WTC11 (cell line): ENCODE measurements around the gene ADCY3. TPM values are rescaled to one million over a fixed set of nuclear protein-coding genes. Genes with fewer than 3 reads are reported as not detected.

Experiments
- ATAC-seq: fragments of 200-7000 bp; cut with Tn5 transposase; 2 replicates; pipeline ENCODE4 v1.10.0; 2021; ENCODE audit warnings: mild to moderate bottlenecking, moderate library complexity
- CTCF ChIA-PET: fragments of 300-600 bp; sonication (Branson Sonifier 250); formaldehyde crosslinking; loops from one replicate; lab custom pipeline; 2021; ENCODE audit warnings: antibody characterized with exemption; lab: Charles Lee
- POLR2A ChIA-PET: fragments of 350-600 bp; sonication (Branson Sonifier 250); formaldehyde crosslinking; loops from one replicate; lab custom pipeline; 2021; ENCODE audit warnings: antibody characterized with exemption; lab: Charles Lee
- DNase-seq: peaks from one replicate; pipeline ENCODE4 v3.0.0; 2021; ENCODE audit warnings: low spot score
- H3K27ac Mint-ChIP-seq: 2 replicates; pipeline ENCODE4 v1.8.0; 2021; ENCODE audit warnings: mixed read lengths
- H3K27me3 Mint-ChIP-seq: 2 replicates; pipeline ENCODE4 v1.8.0; 2021; ENCODE audit warnings: low read depth, mild to moderate bottlenecking, moderate library complexity, mixed read lengths
- H3K36me3 Mint-ChIP-seq: 2 replicates; pipeline ENCODE4 v1.8.0; 2021; ENCODE audit warnings: mixed read lengths
- H3K4me1 Mint-ChIP-seq: 2 replicates; pipeline ENCODE4 v1.8.0; 2022; ENCODE audit warnings: mixed read lengths
- H3K4me3 Mint-ChIP-seq: 2 replicates; pipeline ENCODE4 v1.8.0; 2021; ENCODE audit warnings: mild to moderate bottlenecking, moderate library complexity, mixed read lengths
- H3K9me3 Mint-ChIP-seq: 2 replicates; pipeline ENCODE4 v1.8.0; 2021; ENCODE audit warnings: mixed read lengths
- AR ChIP-seq: fragments of 250-450 bp; sonication (Bioruptor Pico); IDR thresholded peaks from 2 replicates; pipeline ENCODE4 v1.9.0; 2021; ENCODE audit warnings: mild to moderate bottlenecking
- ATF6 ChIP-seq: sonication (generic); formaldehyde crosslinking; IDR thresholded peaks from 2 replicates; pipeline ENCODE4 v1.8.1; 2023; ENCODE audit warnings: mild to moderate bottlenecking, missing genetic modification reagents
- CREB1 ChIP-seq: sonication (generic); formaldehyde crosslinking; IDR thresholded peaks from 2 replicates; pipeline ENCODE4 v1.8.0; 2023; ENCODE audit warnings: mild to moderate bottlenecking, missing genetic modification reagents
- CREM ChIP-seq: sonication (generic); formaldehyde crosslinking; IDR thresholded peaks from 2 replicates; pipeline ENCODE4 v1.8.1; 2022; ENCODE audit warnings: mild to moderate bottlenecking, missing genetic modification reagents, moderate library complexity
- CTCF ChIP-seq: fragments of 200-600 bp; IDR thresholded peaks from 2 replicates; pipeline ENCODE4 v1.8.0; 2022; ENCODE audit warnings: antibody characterized with exemption
- E2F1 ChIP-seq: sonication (generic); formaldehyde crosslinking; IDR thresholded peaks from 2 replicates; pipeline ENCODE4 v1.8.0; 2022; ENCODE audit warnings: mild to moderate bottlenecking, missing genetic modification reagents
- ELF4 ChIP-seq: sonication (generic); formaldehyde crosslinking; IDR thresholded peaks from 2 replicates; pipeline ENCODE4 v1.8.1; 2022; ENCODE audit warnings: low read depth, mild to moderate bottlenecking, moderate library complexity, missing genetic modification reagents
- EMX1 ChIP-seq: fragments of 250-450 bp; sonication (Bioruptor Pico); IDR thresholded peaks from 2 replicates; pipeline ENCODE4 v1.8.0; 2021; ENCODE audit warnings: mild to moderate bottlenecking
- ESRRA ChIP-seq: sonication (generic); formaldehyde crosslinking; IDR thresholded peaks from 2 replicates; pipeline ENCODE4 v1.8.1; 2022; ENCODE audit warnings: mild to moderate bottlenecking, missing genetic modification reagents, borderline replicate concordance
- ETV6 ChIP-seq: sonication (generic); formaldehyde crosslinking; IDR thresholded peaks from 2 replicates; pipeline ENCODE4 v1.8.1; 2022; ENCODE audit warnings: mild to moderate bottlenecking, missing genetic modification reagents
- FOXP1 ChIP-seq: sonication (generic); formaldehyde crosslinking; IDR thresholded peaks from 2 replicates; pipeline ENCODE4 v1.8.0; 2022; ENCODE audit warnings: missing genetic modification reagents, mild to moderate bottlenecking, moderate library complexity, borderline replicate concordance
- JAZF1 ChIP-seq: fragments of 250-450 bp; sonication (Bioruptor Pico); IDR thresholded peaks from 2 replicates; pipeline ENCODE4 v1.9.0; 2021; ENCODE audit warnings: moderate library complexity, mild to moderate bottlenecking, inconsistent platforms
- MAX ChIP-seq: sonication (generic); formaldehyde crosslinking; IDR thresholded peaks from 2 replicates; pipeline ENCODE4 v1.8.0; 2022; ENCODE audit warnings: mild to moderate bottlenecking, missing genetic modification reagents
- MYBL2 ChIP-seq: sonication (generic); formaldehyde crosslinking; IDR thresholded peaks from 2 replicates; pipeline ENCODE4 v1.8.1; 2023; ENCODE audit warnings: mild to moderate bottlenecking, moderate library complexity, missing genetic modification reagents
- NR1H2 ChIP-seq: sonication (generic); formaldehyde crosslinking; IDR thresholded peaks from 2 replicates; pipeline ENCODE4 v1.9.0; 2021; ENCODE audit warnings: mild to moderate bottlenecking, moderate library complexity, missing genetic modification reagents
- NR2C2 ChIP-seq: sonication (generic); formaldehyde crosslinking; IDR thresholded peaks from 2 replicates; pipeline ENCODE4 v1.8.0; 2022; ENCODE audit warnings: mild to moderate bottlenecking, missing genetic modification reagents
- OVOL2 ChIP-seq: fragments of 250-450 bp; sonication (Bioruptor Pico); IDR thresholded peaks from 2 replicates; pipeline ENCODE4 v1.9.0; 2021; ENCODE audit warnings: mild to moderate bottlenecking, borderline replicate concordance
- RORB ChIP-seq: fragments of 250-450 bp; sonication (Bioruptor Pico); IDR thresholded peaks from 2 replicates; pipeline ENCODE4 v1.9.0; 2021; ENCODE audit warnings: mild to moderate bottlenecking
- STAT6 ChIP-seq: sonication (generic); formaldehyde crosslinking; conservative IDR thresholded peaks from 2 replicates; pipeline ENCODE4 v1.8.1; 2023; ENCODE audit warnings: mild to moderate bottlenecking, low read depth, missing genetic modification reagents, moderate library complexity
- TCF7 ChIP-seq: sonication (generic); formaldehyde crosslinking; IDR thresholded peaks from 2 replicates; pipeline ENCODE4 v1.8.0; 2022; ENCODE audit warnings: mild to moderate bottlenecking, low read depth, missing genetic modification reagents, moderate library complexity
- USF1 ChIP-seq: sonication (generic); formaldehyde crosslinking; IDR thresholded peaks from 2 replicates; pipeline ENCODE4 v1.8.0; 2022; ENCODE audit warnings: mild to moderate bottlenecking, missing genetic modification reagents
- USF2 ChIP-seq: sonication (generic); formaldehyde crosslinking; IDR thresholded peaks from 2 replicates; pipeline ENCODE4 v1.8.1; 2023; ENCODE audit warnings: mild to moderate bottlenecking, missing genetic modification reagents, moderate library complexity
- ZNF121 ChIP-seq: sonication (generic); formaldehyde crosslinking; IDR thresholded peaks from 2 replicates; pipeline ENCODE4 v1.8.0; 2023; ENCODE audit warnings: missing genetic modification reagents
- ZNF219 ChIP-seq: sonication (generic); formaldehyde crosslinking; IDR thresholded peaks from 2 replicates; pipeline ENCODE4 v1.8.0; 2023; ENCODE audit warnings: missing genetic modification reagents, mild to moderate bottlenecking, borderline replicate concordance
- ZNF232 ChIP-seq: sonication (generic); formaldehyde crosslinking; IDR thresholded peaks from 2 replicates; pipeline ENCODE4 v1.8.0; 2022; ENCODE audit warnings: mild to moderate bottlenecking, missing genetic modification reagents
- ZNF671 ChIP-seq: fragments of 250-450 bp; sonication (Bioruptor Pico); IDR thresholded peaks from 2 replicates; pipeline ENCODE4 v1.8.0; 2021; ENCODE audit warnings: mild to moderate bottlenecking
- total RNA-seq: library from RNA; stranded (reverse); gene quantifications from 3 replicates; pipeline ENCODE4 v1.2.3, GENCODE V29; 2021

Gene ADCY3
- total RNA-seq, 1 experiment from 2014 or later = 37.1 TPM

- Mint-ChIP-seq H3K9me3 (peaks cover 11% of the 10 kb centered on the region; the same call in 1 of the 2 replicates), H3K4me3 (peak overlapping the region; percentile 21; the same call in 1 of the 2 replicates), H3K27me3 (no peaks in the 10 kb centered on the region), H3K27ac (peak overlapping the region; percentile 94), H3K36me3 (peaks cover 74% of the 10 kb centered on the region), H3K4me1 (peaks cover 42% of the 10 kb centered on the region)
- ChIA-PET POLR2A (interaction anchor here (0.9 to 1.5 kb wide), 2 partner anchors 26 to 29 kb away, joined by 4 to 7 read pairs; partner anchors contain the start of genes CENPO and PTRHD1), CTCF (interaction anchor here (0.5 to 2.3 kb wide), 9 partner anchors 8 to 895 kb away, joined by 3 to 18 read pairs (median 4); partner anchors contain the start of genes ATAD2B, CENPO, NCOA1 and PTRHD1)
- ATAC-seq = peak; percentile 81
- DNase-seq = peak; percentile 56
- TF ChIP-seq ZNF121 (CRISPR knock-in tag) (no peak), MAX (CRISPR knock-in tag) (peak; percentile 62; the same call in 1 of the 2 replicates), EMX1 (CRISPR knock-in tag) (no peak), NR2C2 (CRISPR knock-in tag) (no peak), CREB1 (CRISPR knock-in tag) (no peak), ZNF219 (CRISPR knock-in tag) (no peak), MYBL2 (no peak), CTCF (no peak), USF2 (CRISPR knock-in tag) (no peak), ETV6 (CRISPR knock-in tag) (0 out of 2 replicates have a peak, but pooled peaks have one; percentile 52), AR (CRISPR knock-in tag) (no peak), JAZF1 (CRISPR knock-in tag) (no peak), RORB (CRISPR knock-in tag) (no peak), TCF7 (CRISPR knock-in tag) (no peak), FOXP1 (no peak), OVOL2 (no peak), ZNF671 (CRISPR knock-in tag) (0 out of 2 replicates have a peak, but pooled peaks have one; percentile 10), ZNF232 (no peak), ATF6 (CRISPR knock-in tag) (no peak), NR1H2 (CRISPR knock-in tag) (no peak), ELF4 (CRISPR knock-in tag) (no peak), CREM (CRISPR knock-in tag) (no peak), ESRRA (no peak), STAT6 (CRISPR knock-in tag) (no peak), E2F1 (no peak), USF1 (CRISPR knock-in tag) (no peak)
These were observed 97.9 kb downstream of the ADCY3 start for GRCh38 chr2:24822049-24822706.
